ENCODE data around the gene GLRX3. TPM values are rescaled to one million over a fixed set of nuclear protein-coding genes. Genes with fewer than 3 reads are reported as not detected.
A peak's percentile ranks its signal among the peaks of the same experiment; 100 is the strongest.
"Not testable (repeated sequence)": the region's sequence is repeated elsewhere in the genome, so short reads cannot be mapped to it uniquely, and the experiment has no call there.

Gene GLRX3
- total RNA-seq, 1 experiment from 2014 or later, result 173 TPM

- no peak for DNase-seq (ENCODE audit: extremely low read depth, low read depth)
Observed at GRCh38 chr10:130188195-130189175, 52.3 kb downstream of the GLRX3 start.

- no peak for DNase-seq (ENCODE audit: extremely low read depth, low read depth)
Observed at GRCh38 chr10:130189608-130190054, 53.4 kb downstream of the GLRX3 start.

GRCh38 chr10:130190055-130190736 is 54.0 kb downstream of the GLRX3 start:
- peak; percentile 81 for DNase-seq (ENCODE audit: extremely low read depth, low read depth)

GRCh38 chr10:130190737-130191115 is 54.5 kb downstream of the GLRX3 start:
- no peak for DNase-seq (ENCODE audit: extremely low read depth, low read depth)

- no peak for DNase-seq (ENCODE audit: extremely low read depth, low read depth)
Observed at GRCh38 chr10:130191380-130191779, 55.2 kb downstream of the GLRX3 start.

- no peak for DNase-seq (ENCODE audit: extremely low read depth, low read depth)
Observed at GRCh38 chr10:130192276-130192848, 56.2 kb downstream of the GLRX3 start.

- DNase-seq (ENCODE audit: extremely low read depth, low read depth), result no peak
Observed at GRCh38 chr10:130193033-130193432, 56.8 kb downstream of the GLRX3 start.

- no peak for DNase-seq (ENCODE audit: extremely low read depth, low read depth)
Observed at GRCh38 chr10:130193493-130194193, 57.5 kb downstream of the GLRX3 start.

- no peak for DNase-seq (ENCODE audit: extremely low read depth, low read depth)
Observed at GRCh38 chr10:130194194-130194990, 58.2 kb downstream of the GLRX3 start.

GRCh38 chr10:130194991-130195645 is 58.9 kb downstream of the GLRX3 start:
- DNase-seq (ENCODE audit: extremely low read depth, low read depth), result no peak

- DNase-seq (ENCODE audit: extremely low read depth, low read depth), result no peak
Observed at GRCh38 chr10:130195746-130196294, 59.6 kb downstream of the GLRX3 start.

- no peak for DNase-seq (ENCODE audit: extremely low read depth, low read depth)
Observed at GRCh38 chr10:130196511-130197487, 60.6 kb downstream of the GLRX3 start.

- DNase-seq (ENCODE audit: extremely low read depth, low read depth), result no peak
Observed at GRCh38 chr10:130198651-130199050, 62.5 kb downstream of the GLRX3 start.

- no peak for DNase-seq (ENCODE audit: extremely low read depth, low read depth)
Observed at GRCh38 chr10:130200179-130201042, 64.2 kb downstream of the GLRX3 start.

- no peak for DNase-seq (ENCODE audit: extremely low read depth, low read depth)
Observed at GRCh38 chr10:130201043-130201380, 64.8 kb downstream of the GLRX3 start.

GRCh38 chr10:130202150-130202549 is 66.0 kb downstream of the GLRX3 start:
- not testable (repeated sequence) for DNase-seq (ENCODE audit: extremely low read depth, low read depth)

All from NCI-H460 (cell line).